IMR-90 (cell line): ENCODE measurements around the gene ENTPD7. TPM values are rescaled to one million over a fixed set of nuclear protein-coding genes. Genes with fewer than 3 reads are reported as not detected.

ENCODE experiments used
- ATAC-seq: fragments of 200-7000 bp; cut with Tn5 transposase; 2 replicates; pipeline ENCODE4 v1.9.1; 2020; ENCODE audit warnings: low read depth, mild to moderate bottlenecking, moderate library complexity
- BruUV-seq: library from RNA; stranded (reverse); fragments of 400-500 nt; replicated peaks from 2 replicates; lab custom pipeline; 2021; lab: Mats Ljungman, UMichigan
- CTCF ChIA-PET: fragments of 300-600 bp; formaldehyde crosslinking; extraction: SDS; loops from one replicate; lab custom pipeline; 2021; ENCODE audit warnings: antibody characterized with exemption; lab: Yijun Ruan, JAX
- POLR2A ChIA-PET: fragments of 300-600 bp; sonication (Branson Sonifier 250); formaldehyde crosslinking; loops from one replicate; lab custom pipeline; 2022; ENCODE audit warnings: antibody characterized with exemption; ENCODE audit not compliant: unreplicated experiment; lab: Charles Lee
- DNase-seq: peaks from one replicate; pipeline ENCODE4 v3.0.0; 2013
- H2AFZ ChIP-seq: replicated peaks from 2 replicates; pipeline ENCODE3; 2013; ENCODE audit warnings: low read length, mild to moderate bottlenecking; ENCODE audit not compliant: poor library complexity
- H2AK5ac ChIP-seq: 2 replicates; pipeline ENCODE4 v1.6.1; 2013; ENCODE audit warnings: low read depth, low read length, inconsistent platforms
- H2AK9ac ChIP-seq: replicated peaks from 2 replicates; pipeline ENCODE3; 2013; ENCODE audit warnings: mild to moderate bottlenecking, low read depth, low read length, moderate library complexity; ENCODE audit not compliant: poor library complexity
- H2BK120ac ChIP-seq: 2 replicates; pipeline ENCODE4 v1.6.1; 2013; ENCODE audit warnings: low read depth, low read length, inconsistent platforms
- H2BK15ac ChIP-seq: 3 replicates; pipeline ENCODE4 v1.6.1; 2013; ENCODE audit warnings: low read depth, low read length, inconsistent platforms
- H2BK20ac ChIP-seq: 2 replicates; pipeline ENCODE4 v1.6.1; 2013; ENCODE audit warnings: low read depth, mild to moderate bottlenecking, inconsistent platforms, low read length, moderate library complexity
- H2BK5ac ChIP-seq: 2 replicates; pipeline ENCODE4 v1.6.1; 2013; ENCODE audit warnings: mild to moderate bottlenecking, low read depth, low read length, inconsistent platforms; ENCODE audit not compliant: poor library complexity, severe bottlenecking
- H3K14ac ChIP-seq: replicated peaks from 2 replicates; pipeline ENCODE4 v1.6.1; 2013; ENCODE audit warnings: low read depth, low read length, inconsistent platforms
- H3K18ac ChIP-seq: 2 replicates; pipeline ENCODE4 v1.6.1; 2013; ENCODE audit warnings: low read depth, low read length, control low read depth
- H3K23ac ChIP-seq: 2 replicates; pipeline ENCODE4 v1.6.1; 2013; ENCODE audit warnings: low read depth, low read length, inconsistent platforms
- H3K27ac ChIP-seq: 2 replicates; pipeline ENCODE4 v1.5.1; 2013; ENCODE audit warnings: mild to moderate bottlenecking, control low read depth, low read length; ENCODE audit not compliant: insufficient read depth
- H3K27me3 ChIP-seq: 2 replicates; pipeline ENCODE4 v1.6.1; 2013; ENCODE audit warnings: low read length; ENCODE audit not compliant: control insufficient read depth, insufficient read depth
- H3K36me3 ChIP-seq: 2 replicates; pipeline ENCODE4 v1.6.1; 2013; ENCODE audit warnings: low read length, mixed read lengths; ENCODE audit not compliant: control insufficient read depth, insufficient read depth
- H3K4ac ChIP-seq: 2 replicates; pipeline ENCODE4 v1.6.1; 2013; ENCODE audit warnings: low read depth, low read length, inconsistent platforms
- H3K4me1 ChIP-seq: 2 replicates; pipeline ENCODE4 v1.6.1; 2013; ENCODE audit warnings: low read length, mixed read lengths; ENCODE audit not compliant: control insufficient read depth, insufficient read depth
- H3K4me2 ChIP-seq: 2 replicates; pipeline ENCODE4 v1.6.1; 2013; ENCODE audit warnings: low read depth, mild to moderate bottlenecking, control low read depth, low read length, moderate library complexity
- H3K4me3 ChIP-seq: 2 replicates; pipeline ENCODE4 v1.5.1; 2013; ENCODE audit warnings: low read depth, mild to moderate bottlenecking, control low read depth, low read length, moderate library complexity; ENCODE audit not compliant: insufficient read depth
- H3K56ac ChIP-seq: 2 replicates; pipeline ENCODE4 v1.6.1; 2013; ENCODE audit warnings: low read length, inconsistent platforms; ENCODE audit not compliant: insufficient read depth; ENCODE audit errors: extremely low read depth
- H3K79me1 ChIP-seq, 2 experiments: 2 replicates each; pipeline ENCODE4 v1.6.1; 2013; ENCODE audit warnings: low read length in 2 of 2, inconsistent platforms in 1 of 2, low read depth in 1 of 2
- H3K9ac ChIP-seq: 2 replicates; pipeline ENCODE4 v1.6.1; 2013; ENCODE audit warnings: low read depth, low read length, control low read depth
- H3K9me1 ChIP-seq: 2 replicates; pipeline ENCODE4 v1.6.1; 2013; ENCODE audit warnings: low read length, inconsistent platforms; ENCODE audit not compliant: insufficient read depth
- H3K9me3 ChIP-seq: 2 replicates; pipeline ENCODE4 v1.6.1; 2013; ENCODE audit warnings: low read length; ENCODE audit not compliant: control insufficient read depth, insufficient read depth
- H4K20me1 ChIP-seq: 2 replicates; pipeline ENCODE4 v1.6.1; 2013; ENCODE audit warnings: low read length, inconsistent platforms; ENCODE audit not compliant: insufficient read depth
- H4K5ac ChIP-seq: 2 replicates; pipeline ENCODE4 v1.6.1; 2013; ENCODE audit warnings: mild to moderate bottlenecking, low read depth, low read length, control low read depth
- H4K8ac ChIP-seq, 2 experiments: 2 replicates each; pipeline ENCODE4 v1.6.1; 2013; ENCODE audit warnings: low read depth in 2 of 2, low read length in 2 of 2, control low read depth in 1 of 2, inconsistent platforms in 1 of 2
- H4K91ac ChIP-seq: 2 replicates; pipeline ENCODE4 v1.6.1; 2013; ENCODE audit warnings: low read depth, low read length, inconsistent platforms; ENCODE audit not compliant: insufficient read depth
- CEBPB ChIP-seq: IDR thresholded peaks from 2 replicates; pipeline ENCODE4 v1.6.1; 2012; ENCODE audit warnings: low read depth, low read length, improper control_type of control experiment
- CHD1 ChIP-seq: IDR thresholded peaks from 2 replicates; pipeline ENCODE4 v1.6.1; 2012; ENCODE audit warnings: low read depth, low read length, improper control_type of control experiment
- SMC3 ChIP-seq: fragments of 150-350 bp; IDR thresholded peaks from 2 replicates; pipeline ENCODE4 v1.6.1; 2016; ENCODE audit warnings: low read depth, mild to moderate bottlenecking, antibody characterized with exemption, low read length, moderate library complexity
- dilution Hi-C: fragments of 300-500 bp; cut with HindIII; formaldehyde crosslinking; loops from one replicate; pipeline ENCODE4 v1.14.3; 2018; ENCODE audit warnings: low sequenced_read_pairs; ENCODE audit not compliant: unreplicated experiment
- in situ Hi-C: fragments of 300-500 bp; cut with MboI; formaldehyde crosslinking; loops from 3 replicates; pipeline ENCODE4 v1.14.3; 2019; ENCODE audit warnings: low sequenced_read_pairs, inconsistent platforms, mixed read lengths
- intact Hi-C: fragments of 100-400 bp; cut with micrococcal nuclease; formaldehyde crosslinking; loops from 2 replicates; pipeline ENCODE4 v1.10.0; 2022
- polyA plus RNA-seq, 3 experiments: library from polyadenylated mRNA; depleted of rRNA; stranded (reverse); fragments of >200 nt; gene quantifications; 2 replicates each; pipeline ENCODE4 v1.2.3, GENCODE V29; 2012; ENCODE audit warnings: low replicate concordance in 1 of 3
- total RNA-seq: library from RNA; depleted of rRNA; stranded (reverse); fragments of >200 nt; gene quantifications from 2 replicates; pipeline ENCODE4 v1.2.3, GENCODE V29; 2012

Gene ENTPD7
- total and polyA plus RNA-seq, 2 of the 4 experiments (the other 2 are of a cell fraction): 8.0 to 23.3 TPM

DNA sequence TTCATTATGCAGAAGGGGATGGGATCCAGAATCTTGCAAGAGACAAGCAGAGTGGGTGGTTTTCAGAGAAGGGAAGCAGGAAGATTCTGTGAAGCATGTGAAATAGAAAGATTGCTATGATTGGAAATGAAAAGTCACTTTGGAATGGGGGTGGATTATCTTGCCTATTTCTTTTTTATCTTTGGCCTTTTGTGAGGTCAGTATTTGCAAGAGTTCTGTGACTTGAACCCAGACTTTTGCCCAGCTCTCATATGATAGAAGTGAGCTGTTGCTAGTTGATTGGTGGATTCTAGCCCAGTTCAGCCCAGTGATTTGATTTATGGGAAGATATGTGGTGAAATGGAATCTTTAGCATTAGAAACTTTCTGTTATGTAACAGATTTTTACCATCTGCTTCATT is 17.1 kb downstream of the ENTPD7 start:
- POLR2A ChIA-PET: no interaction called here
- Histone ChIP-seq H2BK5ac (peak overlapping the region; percentile 85), H2BK120ac (no peak overlapping the region)

More for the DNA sequence above, 17.1 kb downstream of the ENTPD7 start:
- no peak overlapping the region for H3K14ac ChIP-seq
- peaks cover 17% of the 10 kb centered on the region for H3K36me3 ChIP-seq
- H3K27ac ChIP-seq: no peak overlapping the region; the same call in 1 of the 2 replicates
- H3K4me3 ChIP-seq: no peak overlapping the region
- dilution Hi-C loops (no loop called here), intact Hi-C loops (no loop called here), in situ Hi-C loops (no loop called here)
- ATAC-seq (peak; percentile 90), DNase-seq (peak; percentile 94)
- no peaks in the 10 kb centered on the region for H4K20me1 ChIP-seq
- H4K8ac ChIP-seq: peak overlapping the region in 1 of 2 experiments; percentile 15; a peak in 1 of 4 replicates
- H4K5ac ChIP-seq: no peak overlapping the region
- CTCF ChIA-PET: no interaction called here
- H3K4me1 ChIP-seq: peaks cover 10% of the 10 kb centered on the region
- H3K27me3 ChIP-seq: no peaks in the 10 kb centered on the region
- no peak overlapping the region for H3K4ac ChIP-seq
- H3K9ac ChIP-seq: no peak overlapping the region
- peaks cover 5% of the 10 kb centered on the region for H3K9me1 ChIP-seq
- no peak overlapping the region for H2AFZ ChIP-seq
- H4K91ac ChIP-seq: no peak overlapping the region
- no peak overlapping the region for H2AK9ac ChIP-seq
- no peak for TF ChIP-seq SMC3
- no peak for TF ChIP-seq CHD1
- peak; percentile 5; the same call in 1 of the 2 replicates for TF ChIP-seq CEBPB
- no peak overlapping the region for H2BK20ac ChIP-seq
- peak overlapping the region; percentile 51; the same call in 1 of the 2 replicates for H3K18ac ChIP-seq
- BruUV-seq: no TSS peak
- peak overlapping the region; percentile 75 for H3K4me2 ChIP-seq
- no peak overlapping the region for H3K23ac ChIP-seq
- H3K9me3 ChIP-seq: no peaks in the 10 kb centered on the region
- H3K56ac ChIP-seq: no peak overlapping the region
- no peak overlapping the region for H2AK5ac ChIP-seq
- no peak overlapping the region for H2BK15ac ChIP-seq
- peaks cover 26 to 29% of the 10 kb centered on the region in 2 experiments for H3K79me1 ChIP-seq
